OCI-LY3 (cell line): ENCODE measurements around the gene CLPTM1.

Source experiments
- CTCF ChIP-seq: fragments of 200-600, 300-600 bp; sonication (generic); IDR thresholded peaks from 2 replicates; pipeline ENCODE4 v1.5.1; 2014; ENCODE audit warnings: antibody characterized with exemption, low read length, low read depth
- EZH2phosphoT487 ChIP-seq: fragments of 200-600 bp; shearing (Covaris generic); IDR thresholded peaks from 2 replicates; pipeline ENCODE4 v1.6.1; 2018; ENCODE audit warnings: antibody characterized with exemption, mixed run types, low read depth

- TF ChIP-seq CTCF, result no peak
- TF ChIP-seq EZH2phosphoT487, result no peak
These were observed 46.0 kb downstream of the CLPTM1 start, which contains the start of gene RELB for GRCh38 chr19:45001087-45001739.
